ENCODE measurements around the gene RBPMS2. TPM values are rescaled to one million over a fixed set of nuclear protein-coding genes. Genes with fewer than 3 reads are reported as not detected.

Gene RBPMS2
- total and polyA plus RNA-seq, 2 donors (not counting 3 experiments of a cell fraction or from before 2014, with no cell fraction given): 2.3 to 7.8 TPM

- no TSS peak for BruUV-seq (replicated peaks)
- dilution Hi-C loops (cut with MboI; ENCODE audit: extremely low pct_ligation_motif_present, low sequenced_read_pairs) (no loop called here), intact Hi-C loops (cut with micrococcal nuclease) (loop anchor here (2.0 kb wide), 1 partner anchor 14 kb away; no protein-coding TSS in a partner anchor)
- CTCF ChIA-PET: interaction anchor here (0.6 to 4.4 kb wide), 5 partner anchors 11 to 189 kb away, joined by 3 to 36 read pairs (median 3); no protein-coding TSS in a partner anchor
- H3K4me3 ChIP-seq (replicated peaks in 1 of 3; ENCODE audit: insufficient read depth in 1 of 3, low read depth in 1 of 3, low read length in 3 of 3): no peak overlapping the region
- DNase-seq (ENCODE audit: low read depth, low spot score): no peak
- H3K9me3 ChIP-seq (replicated peaks; ENCODE audit: control insufficient read depth, insufficient read depth, low read length): no peaks in the 10 kb centered on the region
- H3K4me2 ChIP-seq (ENCODE audit: insufficient read depth, low read length): no peak overlapping the region
- H3K27me3 ChIP-seq (ENCODE audit: control insufficient read depth in 2 of 2, insufficient read depth in 2 of 2, low read length in 2 of 2): no peaks in the 10 kb centered on the region
- H2AFZ ChIP-seq (ENCODE audit: low read depth, low read length): no peak overlapping the region
- no peaks in the 10 kb centered on the region for H4K20me1 ChIP-seq (replicated peaks; ENCODE audit: control insufficient read depth, extremely low read depth, insufficient read depth, low read length)
- TF ChIP-seq, protein P1, sequence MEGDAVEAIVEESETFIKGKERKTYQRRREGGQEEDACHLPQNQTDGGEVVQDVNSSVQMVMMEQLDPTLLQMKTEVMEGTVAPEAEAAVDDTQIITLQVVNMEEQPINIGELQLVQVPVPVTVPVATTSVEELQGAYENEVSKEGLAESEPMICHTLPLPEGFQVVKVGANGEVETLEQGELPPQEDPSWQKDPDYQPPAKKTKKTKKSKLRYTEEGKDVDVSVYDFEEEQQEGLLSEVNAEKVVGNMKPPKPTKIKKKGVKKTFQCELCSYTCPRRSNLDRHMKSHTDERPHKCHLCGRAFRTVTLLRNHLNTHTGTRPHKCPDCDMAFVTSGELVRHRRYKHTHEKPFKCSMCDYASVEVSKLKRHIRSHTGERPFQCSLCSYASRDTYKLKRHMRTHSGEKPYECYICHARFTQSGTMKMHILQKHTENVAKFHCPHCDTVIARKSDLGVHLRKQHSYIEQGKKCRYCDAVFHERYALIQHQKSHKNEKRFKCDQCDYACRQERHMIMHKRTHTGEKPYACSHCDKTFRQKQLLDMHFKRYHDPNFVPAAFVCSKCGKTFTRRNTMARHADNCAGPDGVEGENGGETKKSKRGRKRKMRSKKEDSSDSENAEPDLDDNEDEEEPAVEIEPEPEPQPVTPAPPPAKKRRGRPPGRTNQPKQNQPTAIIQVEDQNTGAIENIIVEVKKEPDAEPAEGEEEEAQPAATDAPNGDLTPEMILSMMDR (IDR thresholded peaks at IDR 0.05; ENCODE audit: extremely low read depth in 1 of 2, insufficient read depth in 1 of 2, low read depth in 1 of 2, low read length in 2 of 2): no peak
- TF ChIP-seq, protein P2, sequence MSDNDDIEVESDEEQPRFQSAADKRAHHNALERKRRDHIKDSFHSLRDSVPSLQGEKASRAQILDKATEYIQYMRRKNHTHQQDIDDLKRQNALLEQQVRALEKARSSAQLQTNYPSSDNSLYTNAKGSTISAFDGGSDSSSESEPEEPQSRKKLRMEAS (IDR thresholded peaks at IDR 0.05; ENCODE audit: insufficient read depth, insufficient read length): no peak
- no peak for TF ChIP-seq GATA2 (IDR thresholded peaks at IDR 0.05; ENCODE audit: insufficient read depth, insufficient read length, low read depth, low read length)
- no peak for TF ChIP-seq EZH2 (IDR thresholded peaks at IDR 0.05; ENCODE audit: borderline replicate concordance, low read depth, low read length, severe bottlenecking)
- no peak for TF ChIP-seq POLR2A (IDR thresholded peaks at IDR 0.05; ENCODE audit: low read depth, low read length)
- TF ChIP-seq JUN (IDR thresholded peaks at IDR 0.05; ENCODE audit: borderline replicate concordance, insufficient read depth, insufficient read length, low read depth): no peak
- TF ChIP-seq FOS (IDR thresholded peaks at IDR 0.05; ENCODE audit: borderline replicate concordance, insufficient read depth, low read length): no peak
- no peak for TF ChIP-seq POLR2AphosphoS5 (IDR thresholded peaks at IDR 0.05; ENCODE audit: insufficient read depth, low read depth, low read length)
- no peak for TF ChIP-seq MYC (IDR thresholded peaks at IDR 0.05; ENCODE audit: low read depth, low read length)
- H3K9me1 ChIP-seq (replicated peaks; ENCODE audit: control insufficient read depth, extremely low read depth, insufficient read depth, low read length): no peaks in the 10 kb centered on the region
- no peak overlapping the region for H3K27ac ChIP-seq (ENCODE audit: insufficient read depth, low read depth, low read length)
- peaks cover 13% of the 10 kb centered on the region for H3K4me1 ChIP-seq (ENCODE audit: control insufficient read depth, extremely low read depth, insufficient read depth, low read length)
- FAIRE-seq: no peak
- H3K9ac ChIP-seq (replicated peaks; ENCODE audit: extremely low read depth, insufficient read depth, low read length): no peak overlapping the region
- POLR2A ChIA-PET: no interaction called here
- no peaks in the 10 kb centered on the region for H3K36me3 ChIP-seq (ENCODE audit: control insufficient read depth in 2 of 2, extremely low read depth in 1 of 2, insufficient read depth in 2 of 2, low read length in 2 of 2)
- no peaks in the 10 kb centered on the region for H3K79me2 ChIP-seq (ENCODE audit: control insufficient read depth, insufficient read depth, low read length)
These were observed 58.9 kb downstream of the RBPMS2 start for GRCh38 chr15:64716452-64716851.

Measured in endothelial cell of umbilical vein (primary cell).